ENCODE results near the gene FCN2. TPM values are rescaled to one million over a fixed set of nuclear protein-coding genes. Genes with fewer than 3 reads are reported as not detected.

Gene FCN2
- total and polyA plus RNA-seq, 2 of the 13 experiments (the other 11 are each of a cell fraction or from before 2014, with no cell fraction given), result not detected

- CTCF ChIA-PET (ENCODE audit: low intra/inter-chr PET ratio, low total read pairs), result no interaction called here
- TF ChIP-seq ONECUT2 (CRISPR knock-in tag; IDR thresholded peaks at IDR 0.05), result no peak
- TF ChIP-seq ZNF383 (CRISPR knock-in tag; IDR thresholded peaks at IDR 0.05; ENCODE audit: borderline replicate concordance), result no peak
- TF ChIP-seq HIC2 (CRISPR knock-in tag; IDR thresholded peaks at IDR 0.05; ENCODE audit: low read depth), result no peak
- no peak for TF ChIP-seq ZNF773 (CRISPR knock-in tag; IDR thresholded peaks at IDR 0.05; ENCODE audit: borderline replicate concordance)
- no peak for TF ChIP-seq KIAA2018 (CRISPR knock-in tag; IDR thresholded peaks at IDR 0.05; ENCODE audit: borderline replicate concordance)
- TF ChIP-seq ZXDC (CRISPR knock-in tag; IDR thresholded peaks at IDR 0.05), result no peak
- TF ChIP-seq ZGPAT (CRISPR knock-in tag; IDR thresholded peaks at IDR 0.05), result no peak
These were observed 37.1 kb downstream of the FCN2 start, which contains the start of gene FCN1 for GRCh38 chr9:134917431-134918373. Gene FCN1 (minus strand): TSS chr9:134917912. CDS start chr9:134917871, 41 bp downstream.

More at GRCh38 chr9:134917431-134918373, 37.1 kb downstream of the FCN2 start, which contains the start of gene FCN1:
- in situ Hi-C loops (cut with HindIII; ENCODE audit: extremely low pct_ligation_motif_present, low pct_unique_long_range_greater_than_20kb), result no loop called here
- H3K4me1 ChIP-seq (ENCODE audit: insufficient read depth, low read length), result no peaks in the 10 kb centered on the region
- peaks cover 9 to 47% of the 10 kb centered on the region in 2 experiments; a peak in 4 of 5 replicates for H3K27me3 ChIP-seq (ENCODE audit: control insufficient read depth in 1 of 2, insufficient read depth in 2 of 2, low read length in 2 of 2)
- H3K4me2 ChIP-seq (ENCODE audit: low read depth, low read length), result no peak within 1 kb of the TSS
- DNase-seq (ENCODE audit: low spot score) (no peak), FAIRE-seq (no peak), ATAC-seq (no peak)
- no TSS peak for BruUV-seq (replicated peaks)
- 6% methylated on average over 8 of the region's 11 CpGs for WGBS (ENCODE audit: low lambda C conversion rate)
- POLR2A ChIA-PET, result no interaction called here
- no peak within 1 kb of the TSS for H3K4me3 ChIP-seq (replicated peaks in 1 of 3; ENCODE audit: insufficient read depth in 1 of 3, low read depth in 2 of 3, low read length in 3 of 3)
- no peaks in the 10 kb centered on the region for H3K79me2 ChIP-seq (ENCODE audit: insufficient read depth, low read length)
- no peaks in the 10 kb centered on the region for H4K20me1 ChIP-seq (ENCODE audit: insufficient read depth, low read length)
- H2AFZ ChIP-seq (ENCODE audit: low read length), result no peak within 1 kb of the TSS
- no peak within 1 kb of the TSS for H3K27ac ChIP-seq (ENCODE audit: extremely low read length, insufficient read depth, low read length)
- intact Hi-C loops (cut with micrococcal nuclease; ENCODE audit: unreplicated experiment), result no loop called here
- no peaks in the 10 kb centered on the region for H3K9me3 ChIP-seq (ENCODE audit: low read length)
- H3K9ac ChIP-seq (ENCODE audit: insufficient read depth, low read depth, low read length), result no peak within 1 kb of the TSS
- H3K36me3 ChIP-seq (replicated peaks in 1 of 2; ENCODE audit: control insufficient read depth in 1 of 2, insufficient read depth in 2 of 2, low read length in 2 of 2), result no peaks in the 10 kb centered on the region

Data from HepG2 (cell line).